DMS153 treated with DMSO at 0.1 percent for 48 hours (cell line): ENCODE results near the gene LAMB4.
"Not testable (repeated sequence)": the region's sequence is repeated elsewhere in the genome, so short reads cannot be mapped to it uniquely, and the experiment has no call there.

Experiments
- DNase-seq: peaks from one replicate; lab custom pipeline; 2025; ENCODE audit not compliant: unreplicated experiment; lab: John Stamatoyannopoulos, UW

LAMB4 gene

DNA sequence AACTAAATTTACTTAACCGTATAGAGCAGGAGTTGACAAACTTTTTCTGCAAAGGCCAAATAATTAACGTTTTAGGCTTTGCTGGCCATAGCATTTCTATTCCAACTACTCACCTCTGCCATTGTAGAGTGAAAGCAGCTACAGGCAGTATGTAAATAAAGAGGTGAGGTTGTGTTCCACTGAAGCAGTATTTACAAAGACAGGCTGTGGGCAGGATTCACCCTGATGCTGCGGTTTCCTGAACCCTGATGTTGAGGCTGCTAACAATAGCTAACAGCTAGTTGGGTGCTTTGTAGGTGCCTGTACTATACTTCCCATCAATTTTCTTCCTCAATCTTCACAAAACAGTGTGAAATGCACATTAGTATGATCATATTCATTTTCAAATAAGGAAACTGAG is 80.2 kb downstream of the LAMB4 start:
- DNase-seq: no peak

GRCh38 chr7:108048422-108048821 is 81.7 kb downstream of the LAMB4 start:
- DNase-seq: no peak

GRCh38 chr7:108046952-108047506 is 83.1 kb downstream of the LAMB4 start:
- DNase-seq: no peak

DNA sequence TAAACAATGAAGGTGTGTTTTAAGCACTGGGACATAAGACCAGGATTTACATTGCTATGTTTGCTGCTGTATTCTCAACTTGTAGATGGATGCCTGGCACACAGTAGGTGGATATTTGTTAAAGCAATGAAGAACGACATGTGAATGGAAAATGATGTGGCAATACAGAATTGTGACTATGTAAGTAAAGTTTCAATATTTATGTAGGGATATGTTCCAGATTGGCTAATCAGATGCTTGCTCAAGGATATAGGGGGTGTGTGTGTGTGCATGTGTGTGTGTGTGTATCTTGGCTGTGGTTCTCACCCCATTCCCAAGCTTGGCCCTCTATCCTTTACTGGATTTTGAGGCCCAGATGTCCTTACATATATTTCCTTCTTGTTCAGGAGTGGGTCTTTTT is 84.5 kb downstream of the LAMB4 start:
- DNase-seq: no peak

DNA sequence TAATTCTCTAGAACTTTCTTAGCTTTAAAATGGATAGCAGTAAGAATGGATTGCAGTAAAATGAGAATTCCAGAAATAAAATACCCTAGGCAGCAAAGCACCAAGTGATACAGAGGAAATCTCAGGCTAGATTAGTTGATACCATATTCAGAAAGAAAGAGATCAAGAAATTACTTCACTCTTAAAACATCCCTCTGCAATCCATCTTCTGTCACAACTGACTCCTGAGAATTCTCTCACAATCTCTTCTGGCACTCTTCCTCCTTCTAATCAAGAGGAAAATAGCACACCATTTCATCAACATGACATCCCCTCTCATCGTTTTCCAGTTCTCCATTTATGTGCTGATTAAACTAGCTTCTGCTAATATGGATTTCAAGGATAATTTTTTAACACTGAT is 85.0 kb downstream of the LAMB4 start:
- DNase-seq: no peak

GRCh38 chr7:108044345-108044744 is 85.8 kb downstream of the LAMB4 start:
- DNase-seq: no peak

- no peak for DNase-seq
These were observed 91.2 kb downstream of the LAMB4 start for GRCh38 chr7:108038986-108039385.

DNA sequence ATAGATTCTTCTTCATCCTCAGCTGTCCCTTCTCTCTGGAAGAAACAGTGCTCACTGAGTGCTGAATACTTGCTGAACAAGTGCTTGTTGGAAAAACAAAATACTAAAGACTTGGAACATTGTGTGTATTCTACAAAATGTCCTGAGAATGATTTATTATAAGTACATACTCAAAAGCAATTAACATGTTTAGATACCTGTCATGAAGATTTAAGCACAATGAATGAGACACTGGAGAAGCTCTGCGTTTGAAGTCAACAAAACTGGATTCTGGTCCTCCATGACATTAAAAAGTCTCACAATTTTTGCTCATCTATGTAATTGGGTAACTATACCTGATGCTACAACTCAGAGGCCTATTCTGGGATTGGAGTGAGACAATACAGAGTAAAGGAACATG is 92.4 kb downstream of the LAMB4 start:
- no peak for DNase-seq

DNA sequence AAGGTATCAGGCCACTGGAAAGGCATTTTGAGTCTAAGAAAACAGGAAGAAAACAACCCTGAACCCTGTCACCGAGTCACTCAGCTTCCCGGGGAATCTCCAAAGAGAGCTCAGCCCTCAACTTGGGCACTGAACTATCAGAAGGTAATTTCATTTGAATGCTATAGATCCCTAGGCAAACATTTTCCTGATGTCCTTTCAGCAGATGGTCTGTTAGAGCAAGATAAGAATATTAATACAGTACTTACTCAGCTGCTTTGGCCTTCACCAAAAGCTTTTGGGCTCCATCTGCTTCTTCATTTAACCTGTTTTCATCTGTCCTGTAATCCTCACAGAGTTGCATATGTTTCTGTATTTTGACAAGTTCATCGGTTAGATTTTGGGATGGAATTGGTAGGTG is 93.0 kb downstream of the LAMB4 start:
- no peak for DNase-seq

DNA sequence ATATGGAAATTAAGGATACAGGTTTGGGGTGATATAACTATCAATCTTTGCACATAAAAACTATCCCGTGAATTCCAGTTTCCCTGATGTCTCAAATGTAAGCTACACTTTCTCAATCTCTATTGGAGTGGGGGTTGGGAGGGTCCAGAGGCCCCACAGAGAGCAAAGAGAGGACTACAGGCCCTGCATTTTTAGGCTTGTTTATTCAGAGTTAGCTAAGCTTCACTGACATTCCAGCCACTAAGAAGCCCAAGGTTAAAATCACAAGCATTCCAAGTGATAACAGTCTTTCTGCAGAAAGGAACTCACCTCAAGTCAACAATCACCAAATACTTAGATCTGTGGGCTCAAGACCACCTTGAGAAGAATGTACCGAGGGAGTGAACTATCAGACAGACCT is 95.6 kb downstream of the LAMB4 start:
- DNase-seq: no peak

- no peak for DNase-seq
These were observed 96.2 kb downstream of the LAMB4 start for GRCh38 chr7:108033776-108034497.

DNA sequence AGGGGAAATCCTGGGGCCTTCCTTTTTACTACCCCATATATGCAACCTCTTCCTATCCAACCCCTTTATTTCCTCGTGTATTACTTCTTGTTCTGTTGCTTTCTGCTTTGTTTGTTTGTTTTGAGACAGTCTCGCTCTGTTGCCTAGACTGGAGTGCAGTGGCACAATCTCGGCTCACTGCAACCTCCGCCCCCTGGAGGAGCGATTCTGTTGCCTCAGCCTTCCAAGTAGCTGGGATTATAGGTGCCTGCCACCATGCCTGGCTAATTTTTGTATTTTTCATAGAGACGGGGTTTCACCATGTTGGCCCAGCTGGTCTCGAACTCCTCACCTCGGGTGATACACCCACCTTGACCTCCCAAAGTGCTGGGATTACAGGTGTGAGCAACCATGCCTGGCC is 96.9 kb downstream of the LAMB4 start:
- DNase-seq: not testable (repeated sequence)

- no peak for DNase-seq
These were observed 99.6 kb downstream of the LAMB4 start for GRCh38 chr7:108030516-108030915.

DNA sequence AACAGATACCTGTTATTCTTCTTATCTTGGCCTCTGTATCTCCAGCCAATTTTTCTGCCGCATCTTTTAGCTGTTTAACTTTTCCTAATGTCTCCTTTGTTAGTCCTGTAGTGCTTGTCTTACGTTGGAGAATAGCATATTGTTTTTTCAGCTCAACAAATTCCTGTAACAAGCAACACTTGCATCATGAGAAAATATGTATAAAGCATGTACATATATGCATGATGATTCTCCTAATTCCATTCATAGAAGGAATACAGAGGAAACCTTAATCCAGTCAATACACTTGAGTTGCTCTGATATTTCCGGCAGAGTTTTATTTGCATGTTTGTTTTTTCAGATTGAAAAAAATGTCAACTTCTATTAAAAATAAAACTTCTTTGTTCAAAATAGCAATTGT is 101.1 kb downstream of the LAMB4 start:
- DNase-seq: no peak

GRCh38 chr7:108028111-108028510 is 102.0 kb downstream of the LAMB4 start:
- DNase-seq: no peak

DNA sequence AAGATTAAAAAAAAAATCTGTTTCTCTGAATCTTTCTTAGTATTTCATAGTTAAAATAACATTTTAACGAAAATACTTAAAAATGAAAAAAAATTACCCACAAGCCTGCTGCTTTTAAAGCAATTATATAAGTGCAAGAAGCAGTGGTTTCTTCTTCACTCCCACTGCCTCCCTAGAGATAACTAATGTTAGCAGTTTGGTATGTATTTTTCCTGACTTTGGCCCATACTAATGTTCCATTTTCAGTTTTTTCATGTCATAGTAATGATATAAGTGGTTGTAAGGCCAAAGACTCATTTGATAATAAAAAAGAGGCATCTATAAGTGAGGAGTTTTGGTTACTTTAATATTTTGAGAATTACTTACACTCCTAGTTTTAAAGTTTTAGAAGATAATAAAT is 102.9 kb downstream of the LAMB4 start:
- no peak for DNase-seq

DNA sequence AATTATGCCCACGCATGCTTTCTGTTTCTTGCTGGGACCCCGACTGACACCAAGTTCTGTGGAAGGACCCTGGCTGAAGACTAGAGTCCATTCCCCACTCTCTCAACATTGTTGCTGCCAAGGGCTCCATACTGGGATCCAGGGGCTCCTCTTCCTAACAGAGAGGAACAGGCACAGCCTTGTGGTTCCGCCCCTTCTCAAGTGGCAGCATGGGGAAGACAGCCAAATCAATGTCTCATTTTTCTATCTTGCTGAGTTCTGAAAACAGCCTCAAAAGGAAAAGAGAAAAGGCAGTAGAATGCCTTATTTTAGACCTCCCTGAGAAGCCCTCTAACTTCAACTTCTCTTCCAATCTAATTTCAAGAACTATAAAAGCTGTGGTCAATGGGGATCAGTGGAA is 103.5 kb downstream of the LAMB4 start:
- no peak for DNase-seq

- DNase-seq: no peak
These were observed 104.0 kb downstream of the LAMB4 start for GRCh38 chr7:108026116-108026515.

DNA sequence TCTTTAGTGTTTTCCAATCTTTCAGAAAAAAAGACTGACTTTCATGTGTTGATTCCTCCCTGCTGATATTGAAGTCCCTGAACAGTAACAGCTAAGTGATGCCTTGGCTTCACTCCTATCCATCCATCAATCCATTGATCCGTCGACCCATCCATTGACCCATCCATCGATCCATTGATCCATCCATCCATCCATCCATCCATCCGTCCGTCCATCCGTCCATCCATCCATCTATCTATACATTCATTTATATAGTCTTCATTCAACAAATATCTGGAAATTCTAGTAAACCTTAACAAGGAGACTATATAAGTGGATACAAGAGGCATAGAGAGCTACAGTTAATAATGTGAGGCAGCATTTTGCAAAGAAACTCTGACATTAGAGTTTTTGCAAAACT is 105.6 kb downstream of the LAMB4 start:
- DNase-seq: no peak

DNA sequence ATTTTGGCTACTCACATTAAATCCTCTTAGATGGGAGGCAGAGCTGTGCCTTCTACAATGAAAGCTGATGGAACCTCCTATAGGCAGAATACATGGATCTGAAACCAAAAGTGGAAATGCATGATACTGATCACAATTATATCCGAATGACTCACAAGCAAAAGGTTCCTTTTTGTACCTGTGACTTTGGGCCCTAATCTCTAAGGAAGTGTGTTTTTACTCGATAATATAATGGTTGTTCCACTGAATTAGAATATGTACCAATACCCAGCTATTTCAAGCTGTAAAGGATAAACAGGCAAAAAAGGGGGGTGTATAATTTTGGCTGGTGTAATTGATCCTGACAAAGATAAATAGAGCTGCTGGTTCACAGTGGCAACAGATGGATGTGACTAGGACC is 109.6 kb downstream of the LAMB4 start:
- no peak for DNase-seq

- DNase-seq: no peak
These were observed 111.5 kb downstream of the LAMB4 start for GRCh38 chr7:108018668-108019067.

GRCh38 chr7:108017776-108018151 is 112.4 kb downstream of the LAMB4 start:
- DNase-seq: no peak
